AG04449 (cell line): ENCODE measurements around the gene CS.

Experiments used
- CTCF ChIA-PET: fragments of 350-600 bp; formaldehyde crosslinking; extraction: SDS; loops from one replicate; lab custom pipeline; 2021; ENCODE audit warnings: antibody characterized with exemption; lab: Yijun Ruan, JAX
- POLR2A ChIA-PET: fragments of 400-600, 350-600 bp; formaldehyde crosslinking; extraction: SDS; loops from one replicate; lab custom pipeline; 2020; ENCODE audit warnings: antibody characterized with exemption, inconsistent platforms; lab: Yijun Ruan, JAX
- DNase-seq: peaks from one replicate; pipeline ENCODE4 v3.0.0-alpha.2; 2010; ENCODE audit warnings: low read depth, low spot score
- H3K4me3 ChIP-seq: 2 replicates; pipeline ENCODE4 v1.5.1; 2011; ENCODE audit warnings: low read depth, mild to moderate bottlenecking, control low read depth, low read length
- CTCF ChIP-seq: IDR thresholded peaks from one replicate; pipeline ENCODE4 v1.5.1; 2011; ENCODE audit warnings: mild to moderate bottlenecking, moderate library complexity, low read length, control low read depth, inconsistent platforms; ENCODE audit not compliant: insufficient read depth; ENCODE audit errors: missing control alignments

Gene CS

DNA sequence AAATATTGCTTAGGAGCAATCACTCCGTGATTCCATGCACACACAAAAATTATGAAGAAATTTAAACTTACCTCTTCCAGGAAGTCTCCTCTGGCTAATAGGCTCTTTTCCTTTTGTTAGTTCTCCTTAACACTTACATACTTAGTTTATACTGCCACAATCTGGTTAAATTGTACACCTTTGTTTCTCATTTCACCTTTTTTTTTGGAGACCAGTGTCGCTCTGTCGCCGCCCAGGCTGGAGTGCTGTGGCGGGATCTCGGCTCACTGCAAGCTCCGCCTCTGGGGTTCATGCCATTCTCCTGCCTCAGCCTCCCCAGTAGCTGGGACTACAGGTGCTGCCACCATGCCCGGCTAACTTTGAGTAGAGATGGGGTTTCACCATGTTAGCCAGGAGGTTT, 39.8 kb downstream of the CS start:
- POLR2A ChIA-PET: no interaction called here
- CTCF ChIA-PET: interaction anchor here (0.9 to 9.8 kb wide), 5 partner anchors 10 to 203 kb away, joined by 3 to 87 read pairs (median 26); partner anchors contain the start of genes COQ10A and SMARCC2
- DNase-seq: no peak
- TF ChIP-seq CTCF: no peak
- H3K4me3 ChIP-seq: no peak overlapping the region

- H3K4me3 ChIP-seq: peak overlapping the region; percentile 80
- no peak for TF ChIP-seq CTCF
- CTCF ChIA-PET: interaction anchor here (0.8 to 9.8 kb wide), 26 partner anchors 11 to 205 kb away, joined by 3 to 87 read pairs (median 6); partner anchors contain the start of genes COQ10A, ESYT1, RNF41 and SLC39A5
- DNase-seq: no peak
- POLR2A ChIA-PET: interaction anchor here (0.7 to 3.3 kb wide), 6 partner anchors 8 to 130 kb away, joined by 3 to 19 read pairs (median 6); partner anchors contain the start of genes COQ10A and RNF41
Measured at GRCh38 chr12:56258820-56259183, 41.3 kb downstream of the CS start.

DNA sequence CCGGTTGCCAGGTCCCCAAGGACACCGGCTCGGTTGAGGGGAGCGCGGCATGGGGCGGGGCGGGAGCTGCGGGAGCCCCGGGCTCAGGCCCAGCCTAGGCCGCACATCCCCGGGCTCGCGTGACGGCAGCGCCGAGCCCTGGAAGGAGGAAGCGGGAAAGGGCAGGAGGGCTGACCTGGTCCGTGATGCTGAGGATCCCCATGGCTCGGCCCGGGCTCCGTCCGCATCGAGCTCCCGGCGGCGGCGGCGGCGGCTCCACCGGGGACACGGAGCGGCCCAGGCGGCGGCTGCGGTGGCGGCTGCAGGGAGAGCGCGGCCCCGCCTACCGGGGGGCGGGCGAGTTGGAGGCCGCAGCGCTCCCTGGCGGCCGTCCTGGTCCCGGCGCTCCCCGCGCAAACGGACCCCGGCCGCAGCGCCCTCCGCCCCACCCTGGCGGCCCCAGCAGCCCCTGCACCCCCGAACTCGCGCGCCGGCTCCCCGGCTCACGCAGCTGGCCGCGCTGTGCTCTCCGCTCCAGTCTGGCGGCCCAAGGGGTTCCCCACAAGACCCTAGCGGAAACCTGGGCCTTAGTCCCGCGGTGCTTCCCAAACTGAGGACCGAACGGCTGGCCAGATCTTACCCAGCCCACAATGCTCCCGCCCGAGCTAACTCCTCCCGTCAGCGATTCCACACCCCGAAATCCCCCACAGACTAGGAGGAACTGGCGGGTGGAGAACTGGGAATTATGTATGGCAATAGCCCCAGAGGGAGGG, 41.9 kb downstream of the CS start, which contains the start of gene ANKRD52:
ANKRD52 (minus strand) TSS at position 317 of the 752 bp plus-strand sequence; CDS start at position 202, 115 bp downstream.
- H3K4me3 ChIP-seq: peak within 1 kb of the TSS; percentile 80
- ChIA-PET CTCF (interaction anchor here (0.6 to 9.8 kb wide), 37 partner anchors 11 to 210 kb away, joined by 3 to 87 read pairs (median 5); partner anchors contain the start of genes COQ10A, ESYT1, RNF41 and SLC39A5), POLR2A (interaction anchor here (0.6 to 3.3 kb wide), 9 partner anchors 9 to 227 kb away, joined by 3 to 19 read pairs (median 5); partner anchors contain the start of genes COQ10A and RNF41)
- no peak for DNase-seq
- TF ChIP-seq CTCF: peak; percentile 72

DNA sequence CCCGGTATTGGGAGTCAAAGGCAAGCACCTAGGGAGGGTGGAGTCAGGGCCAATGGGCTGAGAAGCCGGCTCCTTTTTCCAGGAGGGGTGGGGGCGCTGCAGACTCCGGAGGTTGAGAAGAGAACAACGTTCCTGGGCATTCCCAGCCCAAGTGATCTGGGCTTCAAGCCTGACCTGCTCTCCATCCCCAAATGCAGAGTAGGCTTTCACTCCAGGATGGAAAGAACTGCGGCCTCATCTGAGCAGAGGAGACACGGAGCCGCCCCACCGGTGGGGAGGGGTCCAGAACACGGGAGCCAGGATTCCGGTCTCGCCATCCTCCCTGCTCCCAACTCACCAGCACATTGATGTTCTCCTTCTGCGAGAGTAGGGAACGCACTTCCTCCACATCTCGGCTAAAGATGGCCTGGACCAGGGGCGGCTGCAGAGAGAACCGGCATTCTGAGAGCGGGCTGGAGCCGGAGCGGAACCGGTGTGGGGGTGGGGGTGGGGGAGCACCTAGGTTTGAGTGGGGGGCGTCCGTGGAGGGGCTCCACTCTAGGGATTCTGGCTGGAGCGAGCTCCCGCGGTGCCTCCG, 42.6 kb downstream of the CS start:
- H3K4me3 ChIP-seq: peak overlapping the region; percentile 80
- DNase-seq: no peak
- TF ChIP-seq CTCF: no peak
- CTCF ChIA-PET: interaction anchor here (0.6 to 9.8 kb wide), 41 partner anchors 10 to 211 kb away, joined by 3 to 87 read pairs (median 5); partner anchors contain the start of genes COQ10A, ESYT1, RNF41 and SLC39A5
- POLR2A ChIA-PET: interaction anchor here (0.6 to 3.3 kb wide), 9 partner anchors 10 to 228 kb away, joined by 3 to 19 read pairs (median 5); partner anchors contain the start of genes COQ10A and RNF41

GRCh38 chr12:56257071-56257470, 43.1 kb downstream of the CS start:
- no peak for TF ChIP-seq CTCF
- peak overlapping the region; percentile 80 for H3K4me3 ChIP-seq
- CTCF ChIA-PET: interaction anchor here (0.7 to 9.8 kb wide), 18 partner anchors 9 to 207 kb away, joined by 3 to 87 read pairs (median 10); partner anchors contain the start of genes COQ10A, RNF41, SLC39A5 and SMARCC2
- DNase-seq: no peak
- POLR2A ChIA-PET: interaction anchor here (1.0 to 3.3 kb wide), 5 partner anchors 9 to 68 kb away, joined by 3 to 19 read pairs (median 8); partner anchors contain the start of genes RNF41 and SMARCC2
